ENCODE data around the gene THEM5.

Gene THEM5

GRCh38 chr1:151833172-151833900 is 20.2 kb downstream of the THEM5 start:
- no peak for TF ChIP-seq CTCF (conservative IDR thresholded peaks at IDR 0.05; ENCODE audit: low read depth, low read length)
- Histone ChIP-seq H3K27ac (no peak overlapping the region), H3K79me2 (ENCODE audit: insufficient read depth, low read depth) (no peaks in the 10 kb centered on the region), H3K4me1 (ENCODE audit: low read depth, poor library complexity, severe bottlenecking) (peaks cover 49% of the 10 kb centered on the region), H4K20me1 (ENCODE audit: insufficient read depth) (no peaks in the 10 kb centered on the region), H3K27me3 (ENCODE audit: insufficient read depth, low read depth) (peaks cover 8% of the 10 kb centered on the region), H3K9ac (no peak overlapping the region), H3K4me2 (no peak overlapping the region; the same call in 1 of the 2 replicates), H2AFZ (ENCODE audit: low read depth) (no peak overlapping the region), H3K4me3 (IDR thresholded peaks at IDR 0.05; ENCODE audit: insufficient read depth, low read depth, low read length) (no peak overlapping the region), H3K36me3 (ENCODE audit: insufficient read depth) (no peaks in the 10 kb centered on the region)

GRCh38 chr1:151832318-151832980 is 21.1 kb downstream of the THEM5 start:
- H4K20me1 ChIP-seq (ENCODE audit: insufficient read depth): no peaks in the 10 kb centered on the region
- H3K27ac ChIP-seq: no peak overlapping the region
- H3K4me1 ChIP-seq (ENCODE audit: low read depth, poor library complexity, severe bottlenecking): peaks cover 48% of the 10 kb centered on the region
- no peak overlapping the region for H3K4me2 ChIP-seq
- H3K27me3 ChIP-seq (ENCODE audit: insufficient read depth, low read depth): peaks cover 4% of the 10 kb centered on the region
- H3K9ac ChIP-seq: no peak overlapping the region
- no peak overlapping the region for H3K4me3 ChIP-seq (IDR thresholded peaks at IDR 0.05; ENCODE audit: insufficient read depth, low read depth, low read length)
- H2AFZ ChIP-seq (ENCODE audit: low read depth): no peak overlapping the region
- H3K79me2 ChIP-seq (ENCODE audit: insufficient read depth, low read depth): no peaks in the 10 kb centered on the region
- TF ChIP-seq CTCF (conservative IDR thresholded peaks at IDR 0.05; ENCODE audit: low read depth, low read length): no peak
- no peaks in the 10 kb centered on the region for H3K36me3 ChIP-seq (ENCODE audit: insufficient read depth)

GRCh38 chr1:151831605-151832004 is 21.9 kb downstream of the THEM5 start, which contains the start of gene RORC:
RORC (minus strand) TSS chr1:151831802; CDS start chr1:151831764, 38 bp downstream.
- H3K27ac ChIP-seq: no peak within 1 kb of the TSS
- H4K20me1 ChIP-seq (ENCODE audit: insufficient read depth): no peaks in the 10 kb centered on the region
- no peak within 1 kb of the TSS for H3K4me3 ChIP-seq (IDR thresholded peaks at IDR 0.05; ENCODE audit: insufficient read depth, low read depth, low read length)
- H3K79me2 ChIP-seq (ENCODE audit: insufficient read depth, low read depth): no peaks in the 10 kb centered on the region
- no peaks in the 10 kb centered on the region for H3K36me3 ChIP-seq (ENCODE audit: insufficient read depth)
- peak within 1 kb of the TSS; percentile 47; the same call in 1 of the 2 replicates for H2AFZ ChIP-seq (ENCODE audit: low read depth)
- no peaks in the 10 kb centered on the region for H3K27me3 ChIP-seq (ENCODE audit: insufficient read depth, low read depth)
- no peak within 1 kb of the TSS for H3K4me2 ChIP-seq
- H3K9ac ChIP-seq: no peak within 1 kb of the TSS
- peaks cover 40% of the 10 kb centered on the region for H3K4me1 ChIP-seq (ENCODE audit: low read depth, poor library complexity, severe bottlenecking)
- no peak for TF ChIP-seq CTCF (conservative IDR thresholded peaks at IDR 0.05; ENCODE audit: low read depth, low read length)

- Histone ChIP-seq H3K27ac (no peak overlapping the region), H3K36me3 (ENCODE audit: insufficient read depth) (no peaks in the 10 kb centered on the region), H3K4me2 (no peak overlapping the region), H4K20me1 (ENCODE audit: insufficient read depth) (no peaks in the 10 kb centered on the region), H2AFZ (ENCODE audit: low read depth) (peak overlapping the region; percentile 47; the same call in 1 of the 2 replicates), H3K79me2 (ENCODE audit: insufficient read depth, low read depth) (no peaks in the 10 kb centered on the region), H3K9ac (no peak overlapping the region), H3K4me3 (IDR thresholded peaks at IDR 0.05; ENCODE audit: insufficient read depth, low read depth, low read length) (no peak overlapping the region), H3K4me1 (ENCODE audit: low read depth, poor library complexity, severe bottlenecking) (peaks cover 37% of the 10 kb centered on the region), H3K27me3 (ENCODE audit: insufficient read depth, low read depth) (no peaks in the 10 kb centered on the region)
- 0 out of 2 replicates have a peak, but pooled peaks have one; percentile 1 for TF ChIP-seq CTCF (conservative IDR thresholded peaks at IDR 0.05; ENCODE audit: low read depth, low read length)
Observed at GRCh38 chr1:151831256-151831591, 22.3 kb downstream of the THEM5 start.
